Tibial artery (tissue), 4 donors: ENCODE data around the gene XRCC3.

Source experiments
- DNase-seq, 2 donors: peaks; one replicate each; pipeline ENCODE4 v3.0.0-alpha.2; 2019
- H3K27ac ChIP-seq, 2 donors: fragments of 200-600 bp; sonication (generic) in 1 of 2; 1 replicate in 1 of 2; 2 replicates in 1 of 2; pipeline ENCODE4 v1.5.1; 2018 to 2019; ENCODE audit warnings: mild to moderate bottlenecking in 1 of 2
- H3K27me3 ChIP-seq, 2 donors: fragments of 200-600 bp; sonication (generic) in 1 of 2; one replicate each; pipeline versions ENCODE4 v1.5.1 to v1.6.0; 2016 to 2019
- H3K36me3 ChIP-seq, 3 donors: fragments of 200-600 bp; sonication (generic) in 2 of 3; one replicate each; pipeline ENCODE4 v1.5.1; 2016 to 2019; ENCODE audit warnings: mild to moderate bottlenecking in 2 of 3
- H3K4me1 ChIP-seq, 4 donors: fragments of 200-600 bp; sonication (generic) in 2 of 4; 1 replicate in 3 of 4; 2 replicates in 1 of 4; pipeline ENCODE4 v1.5.1; 2016 to 2019
- H3K4me3 ChIP-seq, 2 donors: fragments of 200-600 bp; sonication (generic) in 1 of 2; 1 replicate in 1 of 2; 2 replicates in 1 of 2; pipeline ENCODE4 v1.5.1; 2018 to 2019; ENCODE audit warnings: mild to moderate bottlenecking in 2 of 2
- H3K9me3 ChIP-seq, 3 donors: fragments of 200-600 bp; sonication (generic) in 1 of 3; one replicate each; pipeline ENCODE4 v1.5.1; 2016 to 2019
- intact Hi-C: fragments of 100-400 bp; cut with DNase I; formaldehyde crosslinking; loops from one replicate; pipeline ENCODE4 v1.15.0; 2023; ENCODE audit warnings: low total_unique reads
- TF ChIP-seq, protein P1 (sequence below), 2 experiments: fragments of 200-600 bp in 1 of 2; fragments of 450-650 bp in 1 of 2; IDR thresholded peaks; one replicate each; pipeline ENCODE4 v1.5.1; 2017 to 2019; ENCODE audit warnings: antibody characterized with exemption in 2 of 2, mild to moderate bottlenecking in 1 of 2, moderate library complexity in 1 of 2

The XRCC3 gene

DNA sequence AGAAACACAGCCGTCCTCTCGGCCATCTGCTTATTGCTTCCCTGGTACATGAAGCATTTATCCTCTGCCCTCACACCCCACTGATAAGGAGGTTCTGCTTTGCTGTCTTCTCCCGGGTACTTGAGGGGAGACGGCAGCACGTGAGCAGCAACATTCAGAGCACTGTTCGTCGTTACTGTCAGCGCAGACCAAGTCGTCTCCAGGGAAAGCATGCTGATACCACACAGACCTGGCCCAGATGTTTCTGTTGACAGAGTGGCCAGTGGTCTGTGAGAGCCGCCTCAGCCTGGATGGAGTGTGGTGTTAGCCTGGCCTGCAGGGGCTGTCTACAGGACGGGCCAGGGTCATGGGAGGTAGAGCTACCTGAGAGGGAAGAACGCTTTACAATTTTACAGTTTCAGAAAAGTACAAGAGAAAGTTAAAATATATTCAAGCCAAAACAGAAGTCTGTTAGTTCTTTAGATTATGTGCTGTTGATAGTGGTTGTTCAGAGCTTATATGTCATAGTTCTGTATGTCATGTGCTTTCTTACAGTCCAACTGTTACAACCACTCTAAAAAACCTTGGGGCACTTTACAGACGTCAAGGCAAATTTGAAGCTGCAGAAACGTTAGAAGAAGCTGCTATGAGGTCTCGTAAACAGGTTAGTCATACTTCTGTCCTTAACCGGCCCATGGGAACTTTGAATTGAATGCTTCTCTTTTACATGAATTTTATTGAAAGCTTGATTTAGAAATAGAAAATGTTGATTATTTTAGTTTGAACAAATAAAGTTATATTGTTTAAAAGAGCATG, 38.2 kb downstream of the XRCC3 start:
- Histone ChIP-seq H3K4me3 (no peak overlapping the region), H3K9me3 (no peaks in the 10 kb centered on the region), H3K36me3 (peaks cover 84 to 100% (median 99%) of the 10 kb centered on the region in 3 donors), H3K27me3 (no peaks in the 10 kb centered on the region), H3K4me1 (peaks cover 0 to 18% (median 10%) of the 10 kb centered on the region in 4 donors), H3K27ac (no peak overlapping the region)
- TF ChIP-seq, protein P1, sequence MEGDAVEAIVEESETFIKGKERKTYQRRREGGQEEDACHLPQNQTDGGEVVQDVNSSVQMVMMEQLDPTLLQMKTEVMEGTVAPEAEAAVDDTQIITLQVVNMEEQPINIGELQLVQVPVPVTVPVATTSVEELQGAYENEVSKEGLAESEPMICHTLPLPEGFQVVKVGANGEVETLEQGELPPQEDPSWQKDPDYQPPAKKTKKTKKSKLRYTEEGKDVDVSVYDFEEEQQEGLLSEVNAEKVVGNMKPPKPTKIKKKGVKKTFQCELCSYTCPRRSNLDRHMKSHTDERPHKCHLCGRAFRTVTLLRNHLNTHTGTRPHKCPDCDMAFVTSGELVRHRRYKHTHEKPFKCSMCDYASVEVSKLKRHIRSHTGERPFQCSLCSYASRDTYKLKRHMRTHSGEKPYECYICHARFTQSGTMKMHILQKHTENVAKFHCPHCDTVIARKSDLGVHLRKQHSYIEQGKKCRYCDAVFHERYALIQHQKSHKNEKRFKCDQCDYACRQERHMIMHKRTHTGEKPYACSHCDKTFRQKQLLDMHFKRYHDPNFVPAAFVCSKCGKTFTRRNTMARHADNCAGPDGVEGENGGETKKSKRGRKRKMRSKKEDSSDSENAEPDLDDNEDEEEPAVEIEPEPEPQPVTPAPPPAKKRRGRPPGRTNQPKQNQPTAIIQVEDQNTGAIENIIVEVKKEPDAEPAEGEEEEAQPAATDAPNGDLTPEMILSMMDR (IDR thresholded peaks at IDR 0.05) = no peak
- intact Hi-C loops = no loop called here
- DNase-seq = no peak

DNA sequence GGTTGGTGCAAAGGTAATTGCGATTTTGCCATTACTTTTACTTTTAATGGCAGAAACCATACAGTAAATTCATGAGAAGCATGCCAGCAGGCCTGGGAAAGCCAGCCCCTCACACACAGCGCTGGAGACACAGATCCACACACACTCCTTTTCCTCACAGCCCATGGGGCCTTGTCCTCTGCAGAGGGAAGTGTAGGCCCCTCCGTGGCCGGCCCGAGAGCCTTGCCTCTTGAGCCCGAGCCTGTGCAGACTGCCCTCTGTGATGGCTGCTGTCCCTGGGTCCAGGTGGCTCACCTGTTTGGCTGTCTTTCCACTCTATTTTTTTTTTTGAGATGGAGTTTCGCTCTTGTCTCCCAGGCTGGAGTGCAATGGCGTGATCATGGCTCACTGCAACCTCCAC, 39.3 kb downstream of the XRCC3 start:
- no peak overlapping the region for H3K27ac ChIP-seq
- TF ChIP-seq, protein P1 (IDR thresholded peaks at IDR 0.05) = no peak
- H3K4me1 ChIP-seq = peaks cover 0 to 18% (median 10%) of the 10 kb centered on the region in 4 donors
- peaks cover 85 to 100% (median 98%) of the 10 kb centered on the region in 3 donors for H3K36me3 ChIP-seq
- no peak for DNase-seq
- no peaks in the 10 kb centered on the region for H3K9me3 ChIP-seq
- H3K27me3 ChIP-seq = no peaks in the 10 kb centered on the region
- no peak overlapping the region for H3K4me3 ChIP-seq
- intact Hi-C loops = no loop called here

DNA sequence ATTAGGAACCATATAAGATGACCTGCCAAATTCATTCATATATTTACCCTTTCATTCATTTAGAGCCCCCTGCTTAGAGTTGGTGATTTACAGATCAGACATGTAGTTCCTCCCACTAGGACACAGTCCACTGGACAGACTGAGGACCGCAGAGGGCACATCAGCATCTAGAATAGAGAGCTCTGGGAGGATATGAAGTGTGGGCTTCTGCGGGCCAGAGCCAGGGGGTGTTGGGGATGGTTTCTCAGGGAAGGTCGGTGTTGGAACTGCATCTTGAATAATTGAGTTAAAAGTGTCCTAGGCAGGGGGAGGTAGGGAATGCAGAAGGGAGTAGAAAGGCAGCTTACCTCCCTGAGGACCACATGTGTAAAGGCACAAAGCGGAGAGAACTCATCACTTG, 43.3 kb downstream of the XRCC3 start:
- Histone ChIP-seq H3K36me3 (peaks cover 97 to 100% (median 98%) of the 10 kb centered on the region in 3 donors), H3K27ac (no peak overlapping the region), H3K4me3 (no peak overlapping the region), H3K4me1 (no peaks in the 10 kb centered on the region), H3K27me3 (no peaks in the 10 kb centered on the region), H3K9me3 (no peaks in the 10 kb centered on the region)
- intact Hi-C loops = no loop called here
- TF ChIP-seq, protein P1 (IDR thresholded peaks at IDR 0.05) = no peak
- DNase-seq = no peak

DNA sequence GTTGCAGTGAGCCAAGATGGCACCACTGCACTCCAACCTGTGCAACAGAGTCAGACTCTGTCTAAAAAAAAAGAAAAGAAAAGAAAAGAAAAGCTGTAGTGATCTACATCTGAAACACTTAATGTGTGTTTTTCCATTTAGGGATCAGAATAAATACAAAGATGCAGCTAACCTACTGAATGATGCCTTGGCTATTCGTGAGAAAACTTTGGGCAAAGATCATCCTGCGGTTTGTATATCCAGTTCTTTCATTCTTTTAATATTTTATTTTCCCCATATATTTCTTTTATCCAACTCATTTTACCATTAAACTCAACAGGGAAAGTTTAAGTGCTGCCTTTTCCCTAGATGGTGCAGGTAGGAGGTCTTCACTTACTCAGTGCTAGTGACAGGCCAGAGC, 45.9 kb downstream of the XRCC3 start:
- TF ChIP-seq, protein P1 (IDR thresholded peaks at IDR 0.05) = no peak
- intact Hi-C loops = no loop called here

DNA sequence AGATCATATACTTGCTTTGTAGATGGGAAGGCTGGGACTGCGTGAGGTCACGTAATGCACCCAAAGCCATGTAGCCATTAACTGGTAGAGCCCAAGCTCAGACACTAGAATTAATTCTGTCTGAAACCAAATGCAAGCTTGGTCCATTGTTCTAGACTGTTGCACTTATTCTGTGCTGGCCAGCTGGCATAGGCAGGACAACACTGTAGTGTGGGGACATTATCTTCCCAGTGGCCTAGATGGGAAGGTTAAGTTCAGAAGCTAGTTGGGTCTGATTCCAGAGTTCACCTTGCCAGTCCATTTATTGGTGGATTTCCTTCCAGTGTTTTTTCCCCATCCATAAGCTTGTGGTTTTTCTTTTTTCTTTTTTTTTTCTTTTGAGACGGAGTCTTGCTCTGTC, 47.1 kb downstream of the XRCC3 start:
- no peaks in the 10 kb centered on the region for H3K27me3 ChIP-seq
- no peak overlapping the region for H3K4me3 ChIP-seq
- intact Hi-C loops = no loop called here
- TF ChIP-seq, protein P1 (IDR thresholded peaks at IDR 0.05) = no peak
- H3K27ac ChIP-seq = no peak overlapping the region
- DNase-seq = no peak
- H3K4me1 ChIP-seq = peaks cover 0 to 20% (median 9%) of the 10 kb centered on the region in 4 donors
- H3K9me3 ChIP-seq = no peaks in the 10 kb centered on the region
- peaks cover 64 to 93% (median 80%) of the 10 kb centered on the region in 3 donors for H3K36me3 ChIP-seq

More for the DNA sequence above, 45.9 kb downstream of the XRCC3 start:
- no peak for DNase-seq
- Histone ChIP-seq H3K36me3 (peaks cover 71 to 95% (median 81%) of the 10 kb centered on the region in 3 donors), H3K9me3 (no peaks in the 10 kb centered on the region), H3K27ac (no peak overlapping the region), H3K27me3 (no peaks in the 10 kb centered on the region), H3K4me3 (no peak overlapping the region), H3K4me1 (peaks cover 0 to 8% (median 0%) of the 10 kb centered on the region in 4 donors)
